Measurements from ENCODE around the gene DNM2.
"Not testable (repeated sequence)": the region's sequence is repeated elsewhere in the genome, so short reads cannot be mapped to it uniquely, and the experiment has no call there.

The DNM2 gene

DNA sequence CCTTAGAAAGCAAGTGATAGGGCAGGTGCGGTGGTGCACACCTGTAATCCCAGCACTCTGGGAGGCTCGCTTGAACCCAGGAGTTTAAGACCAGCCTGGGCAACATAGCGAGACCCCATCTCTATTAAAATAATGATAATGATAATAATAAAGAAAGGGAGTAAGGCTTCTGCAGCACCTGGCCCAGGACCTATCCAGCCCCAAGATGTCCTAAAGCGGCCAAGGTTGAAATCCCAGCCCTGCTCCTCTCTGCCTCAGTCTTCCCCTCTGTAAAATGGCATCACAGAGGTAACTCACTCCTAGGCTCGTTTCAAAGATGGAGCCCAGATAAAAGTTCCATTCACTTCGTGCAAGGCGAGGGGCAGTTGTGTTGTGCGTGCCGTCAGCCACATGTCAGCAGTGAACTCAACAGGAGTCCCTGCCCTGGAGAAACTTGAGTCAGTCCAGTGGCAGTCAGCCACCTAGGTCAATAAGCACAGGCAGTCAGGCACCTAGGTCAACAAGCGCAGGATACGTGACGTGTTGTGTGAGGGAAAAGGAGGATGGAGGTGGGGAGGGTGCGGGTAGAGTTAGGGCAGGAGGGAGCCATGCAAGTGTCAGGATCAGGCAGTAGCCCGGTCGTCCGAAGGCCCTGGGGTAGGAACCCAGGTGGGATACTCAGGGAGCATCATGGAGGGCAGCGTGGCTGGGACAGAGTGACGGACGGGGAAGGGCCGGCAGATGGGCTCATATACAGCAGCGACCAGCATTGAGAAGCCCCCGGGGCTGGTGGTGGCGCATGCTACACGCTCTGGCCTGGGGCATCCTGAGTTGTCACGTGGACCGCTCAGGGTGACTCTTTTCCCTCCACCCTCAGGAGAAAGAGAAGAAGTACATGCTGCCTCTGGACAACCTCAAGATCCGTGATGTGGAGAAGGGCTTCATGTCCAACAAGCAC lies 101.5 kb downstream of the DNM2 start:
- no peak for DNase-seq

DNA sequence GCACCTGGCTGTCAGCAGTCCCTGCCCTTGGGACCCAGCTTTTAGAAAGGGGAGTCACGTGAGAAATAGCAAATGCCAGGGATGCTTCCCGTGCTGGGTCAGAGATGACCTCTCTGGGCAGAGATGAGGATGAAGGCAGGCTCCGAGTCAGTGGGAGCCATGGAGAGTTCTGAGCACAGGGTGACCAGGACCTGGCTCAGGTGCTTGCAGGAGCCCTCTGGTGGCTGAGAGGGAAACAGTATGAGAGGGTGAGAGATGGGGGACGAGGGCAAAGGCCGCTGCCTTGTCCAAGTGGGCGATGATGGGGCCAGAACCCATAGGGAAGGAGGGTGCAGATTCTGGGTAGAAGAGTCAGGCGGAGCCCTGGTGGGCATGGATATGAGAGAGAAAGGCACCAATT lies 102.3 kb downstream of the DNM2 start:
- no peak for DNase-seq

DNA sequence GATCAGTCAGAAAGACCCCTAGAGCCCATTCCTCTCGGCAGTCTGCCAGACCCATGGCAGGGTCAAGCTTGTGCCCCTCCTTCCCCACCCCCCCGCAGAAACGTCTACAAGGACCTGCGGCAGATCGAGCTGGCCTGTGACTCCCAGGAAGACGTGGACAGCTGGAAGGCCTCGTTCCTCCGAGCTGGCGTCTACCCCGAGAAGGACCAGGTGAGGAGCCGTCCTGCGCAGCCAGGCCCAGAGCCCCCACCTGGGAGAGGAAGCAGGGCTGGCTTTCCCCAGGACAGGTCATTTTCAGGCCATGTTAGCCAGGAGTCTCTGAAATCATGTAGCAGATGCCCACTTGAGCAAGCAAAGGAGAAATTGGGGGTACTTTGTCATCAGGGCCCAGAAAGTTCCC lies 105.8 kb downstream of the DNM2 start:
- DNase-seq: no peak

DNA sequence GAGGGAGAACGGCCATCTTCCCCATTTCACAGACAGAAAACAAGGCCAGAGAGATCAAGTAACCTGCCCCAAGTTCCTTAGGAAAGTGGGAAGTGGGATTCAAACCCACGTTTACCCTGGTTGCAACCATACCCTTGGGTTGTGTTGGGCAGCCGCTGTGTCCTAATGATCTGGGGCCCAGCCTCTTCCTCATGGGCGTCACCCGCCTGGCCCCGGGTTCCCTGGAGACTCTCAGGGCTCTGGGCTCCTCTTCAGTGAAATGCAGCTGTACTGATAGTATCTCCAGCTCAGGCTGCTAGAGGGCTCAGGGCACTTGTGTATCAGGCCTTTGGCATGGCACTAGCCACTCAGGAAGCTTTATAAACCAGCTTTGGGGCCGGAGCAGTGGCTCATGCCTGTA lies 108.4 kb downstream of the DNM2 start:
- no peak for DNase-seq

DNA sequence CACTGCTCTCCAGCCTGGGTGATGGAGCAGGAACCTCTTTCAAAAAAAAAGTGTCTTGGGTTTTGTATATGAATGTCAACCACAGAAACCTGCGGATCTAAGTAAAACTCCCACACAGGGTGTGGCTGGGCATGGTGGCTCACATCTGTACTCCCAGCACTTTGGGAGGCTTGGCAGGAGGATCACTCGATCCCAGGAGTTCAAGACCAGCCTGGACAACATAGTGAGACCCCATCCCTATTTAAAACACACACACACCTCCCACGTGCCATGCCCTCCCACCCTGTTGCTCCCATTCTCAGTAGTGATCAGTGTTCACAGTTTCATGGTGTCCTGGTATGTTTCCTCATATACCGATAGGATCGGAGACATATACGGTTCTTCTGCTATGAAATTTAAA lies 109.0 kb downstream of the DNM2 start:
- DNase-seq: no peak

DNA sequence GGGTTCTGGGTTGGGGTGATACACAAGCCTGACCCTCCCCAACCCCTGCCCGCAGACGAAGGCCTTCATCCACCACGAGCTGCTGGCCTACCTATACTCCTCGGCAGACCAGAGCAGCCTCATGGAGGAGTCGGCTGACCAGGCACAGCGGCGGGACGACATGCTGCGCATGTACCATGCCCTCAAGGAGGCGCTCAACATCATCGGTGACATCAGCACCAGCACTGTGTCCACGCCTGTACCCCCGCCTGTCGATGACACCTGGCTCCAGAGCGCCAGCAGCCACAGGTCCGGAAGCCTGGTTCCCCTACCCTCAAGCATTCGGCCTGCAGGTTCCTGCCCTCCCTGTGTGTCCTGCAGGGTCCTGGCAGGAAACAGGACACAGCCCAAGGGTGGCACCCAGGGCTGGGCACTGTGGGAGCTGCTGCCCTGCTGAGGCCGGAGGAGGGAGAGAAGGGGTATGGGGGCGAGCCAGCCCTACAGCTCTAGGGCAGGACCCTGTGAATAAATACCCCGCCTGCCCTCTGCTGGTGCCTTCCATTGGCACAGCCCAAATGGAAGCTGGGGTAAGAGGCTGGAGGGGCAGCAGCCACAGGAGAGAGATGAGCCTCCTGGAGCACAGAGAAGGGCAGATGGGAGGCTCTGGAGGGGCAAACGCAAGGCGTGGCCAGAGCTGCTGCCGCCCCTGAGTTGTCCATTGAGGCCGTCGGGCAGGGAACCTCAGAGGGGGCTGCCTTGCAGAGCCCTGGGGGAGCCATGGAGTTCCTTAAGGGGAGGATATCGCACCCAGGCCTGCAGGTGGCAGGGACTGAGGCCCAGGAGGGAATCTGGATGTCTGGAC lies 111.3 kb downstream of the DNM2 start:
- no peak for DNase-seq

DNA sequence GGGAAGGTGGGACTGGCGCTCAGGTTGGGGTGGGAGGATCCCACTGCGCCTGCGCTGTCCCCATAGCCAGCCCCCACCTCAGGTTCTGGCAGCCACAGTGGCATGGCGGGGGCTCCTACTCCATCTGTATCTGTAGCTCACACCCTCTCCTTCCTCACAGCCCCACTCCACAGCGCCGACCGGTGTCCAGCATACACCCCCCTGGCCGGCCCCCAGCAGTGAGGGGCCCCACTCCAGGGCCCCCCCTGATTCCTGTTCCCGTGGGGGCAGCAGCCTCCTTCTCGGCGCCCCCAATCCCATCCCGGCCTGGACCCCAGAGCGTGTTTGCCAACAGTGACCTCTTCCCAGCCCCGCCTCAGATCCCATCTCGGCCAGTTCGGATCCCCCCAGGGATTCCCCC lies 112.1 kb downstream of the DNM2 start:
- no peak for DNase-seq

DNA sequence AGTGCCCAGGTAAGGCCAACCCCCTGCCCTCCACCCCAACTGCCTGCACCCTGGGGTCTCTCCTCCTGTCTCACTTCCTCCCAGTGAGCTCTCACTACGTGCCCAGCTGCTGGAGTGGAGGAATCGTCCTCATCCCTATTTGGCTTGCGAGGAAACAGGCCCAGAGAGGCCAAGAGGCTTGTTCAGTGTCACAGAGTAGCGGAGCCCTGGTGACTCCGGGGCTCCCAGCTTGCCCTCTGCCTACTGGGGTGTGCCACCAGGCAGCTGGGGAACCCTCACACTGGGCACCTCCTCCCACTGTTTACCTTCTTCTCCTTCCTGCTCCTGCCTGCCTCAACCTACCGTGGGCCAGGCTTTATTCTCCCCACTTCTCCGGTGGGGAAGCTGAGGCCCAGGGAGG lies 112.5 kb downstream of the DNM2 start:
- no peak for DNase-seq

DNA sequence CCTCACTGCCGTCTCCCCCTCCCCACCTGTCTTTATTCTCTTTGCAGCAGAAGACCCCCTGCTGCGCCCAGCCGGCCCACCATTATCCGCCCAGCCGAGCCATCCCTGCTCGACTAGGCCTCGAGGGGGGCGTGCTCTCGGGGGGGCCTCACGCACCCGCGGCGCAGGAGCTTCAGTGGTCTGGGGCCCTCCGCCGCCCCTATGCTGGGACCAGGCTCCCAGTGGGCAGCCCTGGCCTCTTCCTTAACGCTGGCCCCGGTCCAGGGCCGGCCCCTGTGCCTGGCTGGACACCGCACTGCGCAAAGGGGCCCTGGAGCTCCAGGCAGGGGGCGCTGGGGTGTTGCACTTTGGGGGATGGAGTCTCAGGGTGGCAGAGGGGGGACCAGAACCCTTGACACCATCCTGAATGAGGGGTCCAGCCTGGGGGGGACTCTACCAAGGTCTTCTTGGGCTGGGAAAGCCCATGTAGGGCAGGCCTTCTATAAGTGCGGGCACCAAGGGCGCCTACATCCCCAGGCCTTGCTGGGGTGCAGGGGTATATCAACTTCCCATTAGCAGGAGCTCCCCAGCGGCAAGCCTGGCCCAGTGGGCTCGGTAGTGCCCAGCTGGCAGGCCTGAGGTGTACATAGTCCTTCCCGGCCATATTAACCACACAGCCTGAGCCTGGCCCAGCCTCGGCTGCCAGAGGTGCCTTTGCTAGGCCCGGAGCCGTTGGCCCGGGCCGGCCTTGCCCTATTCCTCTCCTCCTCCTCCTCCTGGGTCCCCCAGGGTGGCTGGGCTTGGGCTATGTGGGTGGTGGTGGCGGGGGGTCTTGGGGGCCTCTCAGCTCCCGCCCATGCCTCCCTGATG lies 113.3 kb downstream of the DNM2 start:
- no peak for DNase-seq

DNA sequence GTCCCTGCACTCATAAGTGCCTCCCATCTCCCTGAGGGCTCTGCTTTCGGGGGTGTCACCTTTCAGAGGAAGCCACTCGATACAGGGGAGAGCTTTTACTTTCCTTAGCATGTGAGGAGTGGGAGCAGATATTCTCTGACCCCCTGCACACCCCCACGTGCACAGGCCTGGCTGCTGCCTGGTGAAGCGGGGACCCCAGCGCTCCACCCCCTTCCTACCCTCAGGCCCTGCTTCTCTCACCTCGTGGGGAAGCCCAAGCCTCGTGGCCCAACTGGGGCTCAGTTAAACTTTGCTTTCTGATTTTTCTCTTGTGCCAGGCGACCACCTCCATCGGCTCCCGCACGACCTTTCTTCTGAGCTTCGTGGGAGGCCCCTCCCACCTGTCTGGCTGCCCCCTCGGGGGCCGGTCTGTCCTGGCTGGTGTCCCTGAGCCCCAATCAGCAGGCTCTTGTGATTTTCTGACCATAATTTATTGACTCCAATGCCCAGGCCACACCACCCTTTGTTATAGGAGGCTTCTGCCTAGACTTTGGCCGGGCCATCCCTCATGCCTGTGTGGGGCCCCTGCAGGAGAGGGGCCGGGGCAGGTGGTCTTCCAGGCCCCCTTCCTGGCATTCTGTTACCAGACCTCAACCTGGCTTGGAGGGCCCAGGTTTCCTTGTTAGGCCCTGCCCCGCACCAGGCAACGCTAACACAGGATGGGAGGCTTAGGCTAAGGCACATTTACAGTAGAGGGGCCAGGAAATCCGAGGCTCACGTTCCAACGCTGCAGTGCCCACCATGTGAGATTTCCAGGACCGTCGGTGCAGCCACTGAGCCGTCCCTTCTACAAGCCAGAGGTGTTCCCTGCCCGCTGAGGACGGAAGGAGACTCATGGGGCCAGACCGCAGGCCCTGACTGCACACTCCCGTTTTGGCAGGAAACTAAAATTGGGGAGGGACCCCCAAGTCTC lies 114.4 kb downstream of the DNM2 start:
- no peak for DNase-seq

DNA sequence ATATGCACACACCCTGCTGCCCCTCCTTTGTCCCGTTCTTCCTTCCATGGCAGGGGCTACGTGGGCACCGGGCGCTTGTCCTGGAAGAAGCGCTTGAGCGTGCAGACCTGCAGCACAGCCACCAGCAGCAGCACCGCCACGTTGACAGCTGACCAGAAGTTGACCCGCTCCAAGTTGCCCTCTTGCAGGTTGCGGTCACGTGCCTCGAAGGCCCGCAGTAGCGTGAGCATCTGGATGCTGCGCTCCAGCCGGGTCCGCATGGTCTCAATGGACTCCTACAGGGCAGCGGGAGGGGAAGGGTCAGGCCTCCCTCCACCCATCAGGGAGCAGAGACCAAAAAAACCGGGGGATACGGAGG lies 115.0 kb downstream of the DNM2 start:
- DNase-seq: no peak

DNA sequence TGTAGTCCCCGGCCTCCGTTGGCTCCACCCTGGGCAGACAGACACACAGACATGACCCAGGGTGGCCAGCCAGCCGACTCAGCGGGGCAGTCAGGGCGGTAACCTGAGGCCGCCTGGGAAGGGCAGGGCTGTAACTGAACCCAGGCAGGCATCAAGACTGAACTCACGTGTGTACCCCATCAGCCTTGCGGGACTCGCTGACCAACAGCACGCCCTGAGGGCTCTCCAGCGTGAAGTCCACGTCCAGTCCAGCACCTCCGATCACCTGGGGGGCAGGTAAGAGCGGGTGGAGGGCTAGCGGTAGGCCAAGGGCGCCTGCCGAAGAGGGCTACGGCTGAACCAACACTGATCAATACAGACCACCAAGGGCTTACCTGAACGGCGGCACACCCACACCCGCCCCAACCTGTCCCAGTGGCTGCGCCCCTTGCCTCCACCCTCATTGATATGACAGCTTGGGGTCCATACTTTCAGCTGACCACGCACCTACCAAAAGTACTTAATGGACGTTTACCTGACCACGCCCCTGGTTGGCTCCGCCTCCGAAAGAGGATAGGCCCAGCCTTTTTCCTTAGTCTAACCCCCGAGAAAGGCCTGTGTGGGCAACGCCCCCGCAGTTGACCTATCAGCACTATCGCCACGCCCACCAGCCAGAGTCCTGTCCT lies 117.3 kb downstream of the DNM2 start:
- no peak for DNase-seq

DNA sequence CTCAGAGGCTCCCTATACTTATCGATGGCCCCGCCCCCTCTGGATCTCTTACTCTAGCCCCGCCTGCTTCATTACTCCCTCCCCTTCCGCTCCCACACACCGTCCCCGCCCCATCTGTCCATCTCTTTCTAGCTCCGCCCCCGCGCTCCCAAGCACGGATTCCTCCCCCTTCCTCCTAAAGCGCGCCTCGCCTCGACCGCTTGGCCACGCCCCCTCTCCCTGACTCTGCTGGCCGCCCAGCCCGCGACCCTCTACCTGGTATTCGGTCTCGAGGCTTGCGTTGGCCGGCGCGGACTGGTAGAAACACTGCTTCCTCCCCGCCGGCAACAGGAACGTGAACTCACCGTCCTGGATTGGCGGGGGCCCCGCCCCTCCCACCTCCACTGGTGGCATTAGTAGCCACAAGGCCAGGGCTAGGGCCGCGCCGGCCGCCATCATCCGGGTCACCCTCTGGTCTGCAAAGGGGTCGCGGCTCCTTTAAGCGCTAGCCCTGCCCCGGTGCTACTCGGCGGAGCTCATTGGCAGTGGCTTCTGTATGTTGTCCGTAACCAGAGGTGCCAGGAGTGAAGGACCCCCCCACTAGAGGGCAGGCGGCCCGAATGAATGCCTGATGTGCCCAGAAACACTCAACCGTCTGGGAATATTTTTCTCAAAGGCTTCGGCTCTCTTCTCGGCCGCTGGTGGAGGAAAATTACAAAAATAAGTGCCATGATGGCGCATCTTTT lies 118.0 kb downstream of the DNM2 start, which contains the start of gene TMED1:
Gene TMED1 (minus strand): TSS at position 459 of the 725 bp plus-strand sequence. CDS start 21 bp downstream, at position 438.
- no peak for DNase-seq

DNA sequence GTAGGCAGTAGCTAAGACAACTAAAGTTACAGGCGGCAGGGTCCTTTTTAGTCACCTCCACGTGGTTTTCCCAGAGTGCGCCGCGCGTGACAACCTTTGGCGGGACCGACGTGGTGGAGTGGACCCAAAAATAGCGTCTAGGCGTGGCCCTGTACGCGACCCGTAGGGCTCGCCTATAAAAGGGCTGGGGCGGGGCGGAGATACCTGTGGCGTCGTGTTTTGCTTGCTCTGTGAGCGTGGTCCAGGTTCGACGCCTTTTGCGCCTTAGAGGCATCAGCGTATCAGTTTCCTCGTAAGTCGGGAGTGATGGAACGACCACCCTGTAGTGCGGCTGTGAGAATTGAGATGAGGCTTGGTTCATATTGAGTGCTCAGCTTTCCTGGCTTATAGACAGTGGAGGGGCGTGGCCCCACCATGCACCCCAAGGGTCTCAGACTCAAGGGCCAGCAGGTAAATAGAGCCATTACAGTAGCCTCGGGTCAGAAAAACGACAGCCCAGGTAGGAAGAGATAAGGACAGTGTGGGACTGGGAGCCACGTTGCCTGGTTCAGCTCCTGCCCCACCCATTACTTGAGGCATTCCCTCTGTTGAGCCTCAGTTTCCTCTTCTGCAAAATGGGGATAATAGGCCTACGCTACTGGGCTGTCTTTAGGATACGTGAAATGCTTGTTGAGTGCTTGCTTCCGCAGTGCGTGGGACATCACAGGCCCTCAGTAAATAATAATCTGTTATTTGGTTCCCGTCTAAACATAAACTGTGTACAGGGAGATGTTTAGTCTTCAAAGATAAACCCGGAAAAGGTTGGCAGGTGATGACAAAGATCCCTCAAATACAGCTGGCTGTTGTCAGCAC lies 118.8 kb downstream of the DNM2 start:
- DNase-seq: no peak

DNA sequence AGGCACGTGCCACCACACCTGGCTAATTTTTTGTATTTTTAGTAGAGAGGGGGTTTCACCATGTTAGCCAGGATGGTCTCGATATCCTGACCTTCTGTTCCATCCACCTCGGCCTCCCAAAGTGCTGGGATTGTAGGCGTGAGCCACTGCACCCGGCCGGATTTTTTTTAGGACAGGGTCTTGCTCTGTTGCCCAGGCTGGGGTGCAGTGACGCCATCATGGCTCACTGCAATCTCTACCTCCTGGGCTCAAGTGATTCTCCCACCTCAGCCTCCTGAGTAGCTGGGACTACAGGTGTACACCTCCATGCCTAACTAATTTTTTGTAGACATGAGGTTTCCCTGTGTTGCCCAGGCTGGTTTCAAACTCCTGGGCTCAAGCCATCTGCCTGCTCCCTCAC lies 119.8 kb downstream of the DNM2 start:
- not testable (repeated sequence) for DNase-seq

DNA sequence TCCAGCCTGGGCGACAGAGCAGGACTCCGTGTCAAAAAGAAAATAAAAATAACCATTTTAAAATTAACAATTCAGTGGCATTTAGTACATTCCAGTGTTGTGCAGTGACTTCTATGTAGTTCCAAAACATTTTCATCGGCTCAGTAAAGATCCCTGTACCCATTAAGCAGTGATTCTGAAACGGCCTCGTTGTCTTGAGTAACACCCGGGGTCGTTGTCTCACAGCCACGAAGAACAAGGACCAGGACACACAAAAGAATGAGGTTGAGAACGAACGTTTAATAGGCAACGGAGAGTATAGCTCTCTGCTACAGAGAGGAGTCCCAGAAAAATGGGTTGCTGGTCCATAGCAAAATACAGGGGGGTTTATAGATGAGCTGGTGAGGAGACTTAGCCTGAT lies 120.5 kb downstream of the DNM2 start:
- DNase-seq: no peak

DNA sequence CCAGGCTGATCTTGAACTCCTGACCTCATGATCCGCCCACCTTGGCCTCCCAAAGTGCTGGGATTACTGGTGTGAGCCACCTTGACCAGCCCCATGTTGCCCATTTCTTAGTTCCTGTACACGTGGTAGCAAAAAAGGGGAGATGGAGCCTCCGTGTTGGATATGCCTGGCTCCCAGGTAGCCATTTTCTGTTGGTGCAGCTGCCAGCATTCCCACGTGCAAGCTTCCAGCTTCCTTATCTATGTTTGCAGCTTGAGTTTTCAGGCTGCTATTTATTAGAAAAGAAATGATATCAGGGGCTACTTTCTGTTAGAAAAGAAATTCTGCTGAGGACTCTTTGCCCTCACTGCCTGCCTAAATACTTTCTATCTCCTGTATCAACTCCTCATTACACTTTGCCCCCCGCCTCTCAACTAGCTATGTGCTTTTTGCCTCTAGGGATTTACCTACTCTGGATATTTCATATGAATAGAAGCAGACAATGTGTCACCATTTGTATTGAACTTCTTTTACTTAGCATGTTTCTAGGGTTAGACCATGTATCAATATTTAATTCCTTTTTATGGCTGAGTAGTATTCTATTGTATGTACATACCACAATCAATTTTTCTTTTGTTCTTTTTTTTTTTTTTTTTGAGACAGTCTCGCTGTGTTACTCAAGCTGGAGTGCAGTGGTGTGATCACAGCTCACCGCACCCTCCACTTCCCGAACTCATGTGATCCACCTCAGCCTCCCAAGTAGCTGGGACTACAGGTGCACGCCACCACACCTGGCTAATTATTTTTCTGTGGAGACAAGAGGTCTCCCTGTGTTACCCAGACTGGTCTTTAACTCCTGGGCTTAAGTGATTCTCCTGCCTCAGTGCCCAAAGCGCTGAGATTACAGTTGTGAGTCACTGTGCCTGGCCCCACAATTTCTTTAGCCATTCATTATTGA lies 121.5 kb downstream of the DNM2 start:
- no peak for DNase-seq

DNA sequence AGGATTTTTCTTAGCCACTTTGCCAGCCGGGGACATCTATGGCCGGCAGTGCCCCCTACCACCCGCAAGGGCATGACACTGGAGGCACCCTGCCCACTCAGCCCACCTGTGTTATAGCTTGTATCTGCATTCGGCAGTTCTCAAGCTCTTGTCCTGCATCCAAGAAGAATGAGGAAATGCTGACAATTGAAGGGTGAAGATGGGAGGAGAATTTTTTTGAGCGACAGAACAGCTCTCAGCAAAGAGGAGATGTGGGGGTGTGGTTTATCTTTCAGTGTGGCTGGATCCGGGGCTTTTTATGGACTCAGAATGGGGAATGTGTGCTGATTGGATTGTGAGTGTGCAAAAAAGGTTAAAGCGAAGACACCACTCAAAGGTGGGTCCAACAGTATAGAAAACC lies 124.9 kb downstream of the DNM2 start:
- DNase-seq: no peak

All from cortex of kidney (tissue), 1 donor.